Smooth muscle cell of the brain vasculature (primary cell): ENCODE results near the gene TESPA1.
"Not testable (repeated sequence)": the region's sequence is repeated elsewhere in the genome, so short reads cannot be mapped to it uniquely, and the experiment has no call there.

Experiments used
- DNase-seq: peaks from one replicate; pipeline ENCODE4 v3.0.0-alpha.2; 2012; ENCODE audit warnings: low read depth, low spot score

Gene TESPA1

GRCh38 chr12:54949073-54949711 is 35.4 kb downstream of the TESPA1 start:
- no peak for DNase-seq

- no peak for DNase-seq
These were observed 36.4 kb downstream of the TESPA1 start for GRCh38 chr12:54948171-54948570.

- DNase-seq: no peak
These were observed 39.5 kb downstream of the TESPA1 start for GRCh38 chr12:54945082-54945481.

GRCh38 chr12:54943292-54943691 is 41.3 kb downstream of the TESPA1 start:
- DNase-seq: not testable (repeated sequence)

GRCh38 chr12:54941659-54942058 is 42.9 kb downstream of the TESPA1 start:
- DNase-seq: no peak

- DNase-seq: no peak
These were observed 43.7 kb downstream of the TESPA1 start for GRCh38 chr12:54940727-54941315.

- no peak for DNase-seq
These were observed 46.6 kb downstream of the TESPA1 start for GRCh38 chr12:54937929-54938328.

GRCh38 chr12:54937376-54937775 is 47.2 kb downstream of the TESPA1 start:
- DNase-seq: no peak

- no peak for DNase-seq
These were observed 47.8 kb downstream of the TESPA1 start for GRCh38 chr12:54936736-54937135.

- DNase-seq: peak; percentile 29
These were observed 49.2 kb downstream of the TESPA1 start for GRCh38 chr12:54935235-54935951.

GRCh38 chr12:54934419-54934818 is 50.1 kb downstream of the TESPA1 start:
- DNase-seq: no peak

- no peak for DNase-seq
These were observed 51.2 kb downstream of the TESPA1 start for GRCh38 chr12:54933376-54933775.

GRCh38 chr12:54932691-54933090 is 51.9 kb downstream of the TESPA1 start:
- no peak for DNase-seq

GRCh38 chr12:54932038-54932437 is 52.5 kb downstream of the TESPA1 start:
- DNase-seq: no peak

- DNase-seq: no peak
These were observed 54.6 kb downstream of the TESPA1 start for GRCh38 chr12:54929998-54930397.

- DNase-seq: no peak
These were observed 58.3 kb downstream of the TESPA1 start for GRCh38 chr12:54926246-54926645.

- DNase-seq: no peak
These were observed 59.4 kb downstream of the TESPA1 start for GRCh38 chr12:54924972-54925707.

- no peak for DNase-seq
These were observed 67.5 kb downstream of the TESPA1 start for GRCh38 chr12:54917001-54917488.
